ENCODE results near the gene OR51I2.

The OR51I2 gene, protein sequence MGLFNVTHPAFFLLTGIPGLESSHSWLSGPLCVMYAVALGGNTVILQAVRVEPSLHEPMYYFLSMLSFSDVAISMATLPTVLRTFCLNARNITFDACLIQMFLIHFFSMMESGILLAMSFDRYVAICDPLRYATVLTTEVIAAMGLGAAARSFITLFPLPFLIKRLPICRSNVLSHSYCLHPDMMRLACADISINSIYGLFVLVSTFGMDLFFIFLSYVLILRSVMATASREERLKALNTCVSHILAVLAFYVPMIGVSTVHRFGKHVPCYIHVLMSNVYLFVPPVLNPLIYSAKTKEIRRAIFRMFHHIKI

DNA sequence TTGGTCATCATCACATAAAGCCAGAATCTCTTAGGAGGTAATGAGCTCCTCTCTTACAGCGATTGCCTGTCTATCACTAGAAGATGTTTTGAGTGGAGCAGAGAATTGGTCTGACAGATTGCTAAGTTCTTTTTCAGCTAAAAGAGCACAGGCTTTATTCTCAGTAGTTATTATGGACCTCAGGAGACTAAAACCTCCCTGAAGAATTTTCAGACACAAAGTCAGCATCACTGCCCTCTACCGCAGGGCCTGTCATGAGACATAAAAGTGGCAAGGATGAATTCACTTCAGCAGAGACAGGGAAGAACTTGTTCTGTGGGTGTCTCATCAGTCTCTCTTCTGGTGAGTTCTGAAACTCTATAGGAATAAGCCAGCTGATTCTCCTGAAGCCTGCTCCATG is at the start of gene OR51I2:
OR51I2 (plus strand) TSS at position 301 of the 400 bp plus-strand sequence. CDS start 4,166 bp downstream, outside the sequence.
- DNase-seq (ENCODE audit: low read depth) = no peak

DNA sequence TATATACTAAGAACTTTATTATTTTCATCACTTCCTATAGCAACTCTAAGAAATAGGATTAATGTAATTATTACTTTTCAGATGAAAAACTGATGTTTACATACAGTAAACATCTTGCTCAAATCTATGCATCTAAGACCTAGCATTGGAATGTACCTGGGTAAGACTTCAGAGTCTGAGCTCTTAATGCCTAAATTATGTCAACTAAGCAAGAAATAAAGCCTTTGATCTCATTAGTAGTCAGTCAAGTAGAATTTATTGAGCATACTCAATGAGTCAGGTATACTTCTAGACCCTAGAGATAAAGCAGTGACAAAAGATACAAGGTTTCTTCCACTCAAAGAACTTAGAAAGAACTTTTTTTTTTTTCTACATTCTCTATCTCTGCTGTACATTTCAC is 44.0 kb upstream of the OR51I2 start:
- no peak for DNase-seq (ENCODE audit: low read depth)

DNA sequence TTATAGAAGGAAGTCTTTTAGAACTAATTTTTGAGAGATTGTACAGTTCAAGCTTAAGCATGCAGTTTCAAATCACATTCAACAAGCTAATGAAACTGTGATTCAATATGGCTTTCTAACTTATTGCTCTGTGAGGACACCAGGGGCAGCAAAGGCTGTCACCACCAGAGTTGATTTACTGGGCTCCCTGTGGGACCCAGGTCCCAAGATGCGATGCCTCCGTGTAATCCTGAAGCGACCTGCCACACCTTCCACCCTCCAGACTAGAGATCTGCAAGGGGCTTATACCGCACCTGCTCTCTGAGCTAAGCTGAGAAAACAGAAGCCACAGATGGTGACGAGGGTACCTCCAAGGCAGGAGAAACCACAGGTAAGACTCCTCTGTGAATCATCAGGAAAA is 28.1 kb upstream of the OR51I2 start:
- no peak for DNase-seq (ENCODE audit: low read depth)

GRCh38 chr11:5421811-5422210 is 27.3 kb upstream of the OR51I2 start, which contains the start of gene OR51Q1:
Gene OR51Q1, plus strand, starts transcription at chr11:5422111. Its CDS starts 90 bp downstream, at chr11:5422201.
- DNase-seq (ENCODE audit: low read depth) = no peak

GRCh38 chr11:5423131-5423530 is 26.0 kb upstream of the OR51I2 start:
- peak; percentile 8 for DNase-seq (ENCODE audit: low read depth)

DNA sequence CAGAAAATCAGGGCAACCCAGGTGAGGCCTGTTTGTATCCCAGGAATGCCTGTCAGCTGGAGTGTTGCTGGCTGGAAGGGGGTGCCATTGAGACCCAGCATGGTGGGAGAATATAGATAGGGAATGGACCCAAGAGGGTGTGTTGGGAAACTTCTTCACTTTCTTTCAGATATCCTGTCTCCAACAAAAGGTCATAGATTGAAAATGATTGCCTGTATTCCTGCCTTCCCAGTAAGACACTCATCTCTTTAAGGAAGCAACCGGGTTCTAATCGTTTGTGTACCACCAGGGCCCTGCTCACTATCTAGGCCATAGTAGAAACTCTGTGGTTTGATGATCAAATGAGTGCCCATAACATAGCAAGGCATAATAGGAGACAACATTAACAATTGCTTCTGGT is 7.7 kb upstream of the OR51I2 start, which contains the start of gene OR51I1:
OR51I1 (minus strand) TSS at position 101 of the 400 bp plus-strand sequence; CDS start at position 101, 0 bp downstream.
- no peak for DNase-seq (ENCODE audit: low read depth)

DNA sequence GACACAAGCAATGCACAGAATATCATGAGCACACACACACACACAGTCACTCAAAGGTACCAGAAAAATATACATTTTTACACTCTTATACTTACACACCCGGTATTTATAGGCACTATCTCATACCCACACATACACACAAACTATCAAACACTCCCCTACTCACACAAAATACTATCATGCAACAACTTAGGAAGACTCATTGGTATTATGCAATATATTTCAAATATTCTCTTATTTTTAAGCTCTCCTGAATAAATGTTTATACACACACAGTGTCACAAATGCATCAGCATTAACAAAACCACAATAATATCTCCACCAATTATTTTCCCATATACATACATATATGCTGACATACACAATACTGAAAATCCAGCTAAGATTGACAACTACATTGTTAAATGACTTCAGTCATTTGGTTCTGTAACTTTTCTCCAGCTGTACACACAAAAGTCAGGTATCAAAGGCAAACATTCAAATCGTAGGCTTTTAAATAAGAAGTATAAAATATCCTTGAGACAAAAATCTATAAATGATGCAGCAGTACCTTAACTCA is 5.2 kb upstream of the OR51I2 start:
- DNase-seq (ENCODE audit: low read depth) = no peak

DNA sequence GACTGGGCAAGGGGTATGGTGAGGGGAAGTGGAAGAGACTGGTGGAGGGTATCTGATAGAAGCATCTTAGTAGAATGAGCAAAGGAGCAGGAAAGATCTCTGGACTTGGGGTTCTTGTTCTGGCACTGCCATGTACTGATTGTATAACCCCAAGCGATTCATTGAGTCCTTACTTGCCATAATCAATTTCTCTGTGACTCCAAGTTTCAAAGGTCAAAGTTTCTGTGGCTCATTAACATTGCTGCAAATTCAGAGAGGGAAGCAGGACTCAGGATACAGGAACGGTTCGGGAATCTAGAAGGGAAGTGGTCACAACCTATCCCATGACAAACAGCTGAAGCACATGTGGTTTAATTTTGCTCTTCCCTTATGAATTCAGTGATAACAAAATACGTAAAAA is 309 bp downstream of the OR51I2 start:
- no peak for DNase-seq (ENCODE audit: low read depth)

GRCh38 chr11:5460983-5461621 is 12.0 kb downstream of the OR51I2 start:
- no peak for DNase-seq (ENCODE audit: low read depth)

GRCh38 chr11:5467527-5467926 is 18.4 kb downstream of the OR51I2 start:
- DNase-seq (ENCODE audit: low read depth) = no peak

GRCh38 chr11:5473921-5474320 is 24.8 kb downstream of the OR51I2 start:
- DNase-seq (ENCODE audit: low read depth) = no peak

GRCh38 chr11:5476186-5476819 is 27.2 kb downstream of the OR51I2 start:
- DNase-seq (ENCODE audit: low read depth) = peak; percentile 14

DNA sequence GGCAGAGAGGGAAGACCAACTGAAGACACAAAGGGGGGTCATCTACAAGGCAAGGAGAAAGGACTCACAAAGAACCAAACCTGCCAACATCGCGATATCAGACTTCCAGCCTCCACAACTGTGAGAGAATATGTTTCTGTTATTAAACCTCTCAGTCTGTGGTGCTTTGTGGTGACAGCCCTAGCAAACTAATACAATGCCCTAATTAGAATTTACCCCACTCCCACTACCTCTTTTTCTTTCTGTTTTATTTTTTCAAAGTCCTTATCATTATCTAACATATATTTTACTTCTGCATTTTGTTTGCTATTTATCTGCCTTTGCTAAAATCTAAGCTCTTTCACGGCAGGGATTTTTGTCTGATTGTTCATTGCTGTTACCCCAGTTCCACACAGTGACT is 36.9 kb downstream of the OR51I2 start:
- no peak for DNase-seq (ENCODE audit: low read depth)

- DNase-seq (ENCODE audit: low read depth) = no peak
Observed at GRCh38 chr11:5486421-5486820, 37.3 kb downstream of the OR51I2 start.

- no peak for DNase-seq (ENCODE audit: low read depth)
Observed at GRCh38 chr11:5488385-5488784, 39.3 kb downstream of the OR51I2 start, which contains the start of gene OR52D1. Gene OR52D1, plus strand, starts transcription at chr11:5488685. Its CDS starts 22 bp downstream, at chr11:5488707.

- no peak for DNase-seq (ENCODE audit: low read depth)
Observed at GRCh38 chr11:5488798-5489399, 39.8 kb downstream of the OR51I2 start.

DNA sequence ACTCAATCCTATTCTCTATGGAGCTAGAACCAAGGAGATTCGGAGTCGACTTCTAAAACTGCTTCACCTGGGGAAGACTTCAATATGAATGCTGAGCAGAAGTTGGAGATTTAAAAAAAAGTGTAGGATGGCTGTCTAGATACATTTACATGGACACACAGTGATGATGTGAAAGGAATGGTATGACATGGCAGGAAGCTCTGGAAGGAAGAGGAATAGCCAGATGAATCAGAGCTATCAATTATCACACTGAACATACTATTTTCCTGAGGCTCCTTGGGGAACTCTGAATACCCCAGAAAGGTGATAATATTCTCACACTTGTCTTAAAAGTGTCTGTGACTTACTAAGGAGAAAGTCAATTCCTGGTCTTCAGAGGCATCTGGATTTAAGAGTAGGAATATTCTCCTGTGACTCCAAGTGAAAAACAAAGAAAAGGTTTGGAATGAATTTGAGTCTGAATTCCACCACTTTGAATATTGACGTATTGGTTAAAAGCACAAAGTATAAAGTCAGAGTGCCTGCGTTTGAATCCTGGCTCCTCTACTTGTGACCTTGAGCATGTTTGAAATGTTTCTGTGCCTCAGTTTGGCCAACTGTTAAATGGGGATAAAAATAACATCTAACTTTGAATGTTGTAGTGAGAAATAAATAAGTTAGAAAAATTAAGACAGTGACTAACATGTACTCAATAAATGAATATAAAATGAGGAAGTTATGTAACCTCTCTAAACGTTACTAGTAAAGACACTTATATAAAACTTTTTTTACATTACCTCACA is 40.6 kb downstream of the OR51I2 start:
- DNase-seq (ENCODE audit: low read depth) = peak; percentile 22

- no peak for DNase-seq (ENCODE audit: low read depth)
Observed at GRCh38 chr11:5499671-5500070, 50.5 kb downstream of the OR51I2 start.

DNA sequence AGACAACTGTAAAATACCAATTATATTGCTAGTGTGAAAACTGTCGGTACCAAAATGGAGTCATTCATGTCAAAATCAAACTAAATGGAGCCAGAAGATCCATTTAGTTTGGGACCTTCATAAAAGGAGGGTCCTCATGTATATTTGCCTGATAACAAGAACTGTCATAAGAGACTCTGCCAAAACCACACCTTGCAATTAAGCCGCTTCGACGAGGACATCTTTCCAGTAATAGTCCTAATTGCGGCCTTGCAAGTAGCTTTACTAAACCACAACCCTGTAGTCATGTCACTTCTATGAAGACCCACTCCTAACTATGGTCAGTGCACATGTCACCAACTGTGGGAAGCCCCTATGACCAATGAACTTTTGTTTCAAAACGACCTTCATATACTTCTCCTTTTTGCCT is 51.3 kb downstream of the OR51I2 start:
- no peak for DNase-seq (ENCODE audit: low read depth)

- no peak for DNase-seq (ENCODE audit: low read depth)
Observed at GRCh38 chr11:5504403-5504921, 55.3 kb downstream of the OR51I2 start.
